MM.1S (cell line): ENCODE data around the gene TTC24.

Source experiments
- DNase-seq: peaks from one replicate; pipeline ENCODE4 v3.0.0-alpha.2; 2015
- H2AFZ ChIP-seq: fragments of 300-600 bp; sonication (generic); 2 replicates; pipeline ENCODE4 v1.6.0; 2016; ENCODE audit warnings: antibody characterized with exemption, low read length
- H3F3A ChIP-seq: fragments of 300-600 bp; sonication (generic); 2 replicates; pipeline ENCODE4 v1.6.1; 2016; ENCODE audit warnings: mild to moderate bottlenecking, antibody characterized with exemption, low read length, moderate library complexity, mixed read lengths; ENCODE audit not compliant: insufficient read depth
- H3K27ac ChIP-seq: fragments of 300-600 bp; sonication (generic); 2 replicates; pipeline ENCODE4 v1.5.1; 2016; ENCODE audit warnings: mild to moderate bottlenecking, low read length
- H3K27me3 ChIP-seq: fragments of 300-600 bp; sonication (generic); replicated peaks from 2 replicates; pipeline ENCODE4 v1.6.0; 2016; ENCODE audit warnings: low read length; ENCODE audit not compliant: insufficient read depth
- H3K36me3 ChIP-seq: fragments of 300-600 bp; sonication (generic); replicated peaks from 2 replicates; pipeline ENCODE4 v1.6.1; 2016; ENCODE audit warnings: mild to moderate bottlenecking, low read length, mixed read lengths; ENCODE audit not compliant: insufficient read depth
- H3K4me1 ChIP-seq: fragments of 300-600 bp; sonication (generic); 2 replicates; pipeline ENCODE4 v1.6.1; 2016; ENCODE audit warnings: low read length, mixed read lengths
- H3K4me2 ChIP-seq: fragments of 300-600 bp; sonication (generic); 2 replicates; pipeline ENCODE4 v1.6.0; 2016; ENCODE audit warnings: low read depth, low read length
- H3K4me3 ChIP-seq: fragments of 300-600 bp; sonication (generic); 2 replicates; pipeline ENCODE4 v1.5.1; 2016; ENCODE audit warnings: low read length, mixed read lengths
- H3K79me2 ChIP-seq: fragments of 300-600 bp; sonication (generic); 2 replicates; pipeline ENCODE4 v1.6.1; 2016; ENCODE audit warnings: mixed run types, low read length, mixed read lengths
- H3K9ac ChIP-seq: fragments of 300-600 bp; sonication (generic); 2 replicates; pipeline ENCODE4 v1.6.1; 2016; ENCODE audit warnings: low read length, mixed read lengths
- H3K9me2 ChIP-seq: fragments of 300-600 bp; sonication (generic); replicated peaks from 2 replicates; pipeline ENCODE4 v1.6.1; 2016; ENCODE audit warnings: mild to moderate bottlenecking, low read length, mixed read lengths; ENCODE audit not compliant: insufficient read depth
- H3K9me3 ChIP-seq: fragments of 300-600 bp; sonication (generic); replicated peaks from 2 replicates; pipeline ENCODE4 v1.6.1; 2016; ENCODE audit warnings: mild to moderate bottlenecking, low read length, mixed read lengths; ENCODE audit not compliant: insufficient read depth
- H4K20me1 ChIP-seq: fragments of 300-600 bp; sonication (generic); 2 replicates; pipeline ENCODE4 v1.6.1; 2016; ENCODE audit warnings: mild to moderate bottlenecking, low read length, moderate library complexity, mixed read lengths; ENCODE audit not compliant: insufficient read depth
- CTCF ChIP-seq: fragments of 300-600 bp; sonication (generic); IDR thresholded peaks from 2 replicates; pipeline ENCODE4 v1.5.1; 2016; ENCODE audit warnings: antibody characterized with exemption, low read length, mixed read lengths
- EZH2 ChIP-seq: fragments of 300-600 bp; sonication (generic); optimal IDR thresholded peaks from 2 replicates; pipeline ENCODE3; 2017; ENCODE audit warnings: low read depth, mild to moderate bottlenecking, antibody characterized with exemption, low read length, mixed read lengths
- EZH2phosphoT487 ChIP-seq: fragments of 300-600 bp; sonication (generic); IDR thresholded peaks from 2 replicates; pipeline ENCODE4 v1.6.1; 2018; ENCODE audit warnings: antibody characterized with exemption, low read length

Gene TTC24

GRCh38 chr1:156574039-156574633, 5.4 kb upstream of the TTC24 start:
- H3K27me3 ChIP-seq, result no peaks in the 10 kb centered on the region
- H3K79me2 ChIP-seq, result peaks cover 20% of the 10 kb centered on the region; the same call in 1 of the 2 replicates
- no peak overlapping the region for H3K9ac ChIP-seq
- no peaks in the 10 kb centered on the region for H3K36me3 ChIP-seq
- H3F3A ChIP-seq, result no peaks in the 10 kb centered on the region
- no peak overlapping the region for H2AFZ ChIP-seq
- TF ChIP-seq CTCF, result no peak
- no peak for TF ChIP-seq EZH2
- no peak for TF ChIP-seq EZH2phosphoT487
- DNase-seq, result no peak
- no peak overlapping the region for H3K4me3 ChIP-seq
- H4K20me1 ChIP-seq, result no peaks in the 10 kb centered on the region
- H3K9me2 ChIP-seq, result no peaks in the 10 kb centered on the region
- H3K9me3 ChIP-seq, result no peaks in the 10 kb centered on the region
- H3K4me2 ChIP-seq, result no peak overlapping the region
- peaks cover 8% of the 10 kb centered on the region for H3K4me1 ChIP-seq
- H3K27ac ChIP-seq, result no peak overlapping the region

- no peaks in the 10 kb centered on the region for H3K79me2 ChIP-seq
- H3K4me1 ChIP-seq, result no peaks in the 10 kb centered on the region
- no peaks in the 10 kb centered on the region for H3K27me3 ChIP-seq
- H2AFZ ChIP-seq, result no peak overlapping the region
- no peaks in the 10 kb centered on the region for H4K20me1 ChIP-seq
- no peak overlapping the region for H3K4me2 ChIP-seq
- no peaks in the 10 kb centered on the region for H3K9me3 ChIP-seq
- no peaks in the 10 kb centered on the region for H3K9me2 ChIP-seq
- no peaks in the 10 kb centered on the region for H3K36me3 ChIP-seq
- DNase-seq, result no peak
- TF ChIP-seq EZH2, result no peak
- TF ChIP-seq CTCF, result no peak
- no peak for TF ChIP-seq EZH2phosphoT487
- no peak overlapping the region for H3K27ac ChIP-seq
- H3K4me3 ChIP-seq, result no peak overlapping the region
- H3F3A ChIP-seq, result no peaks in the 10 kb centered on the region
- no peak overlapping the region for H3K9ac ChIP-seq
Observed at GRCh38 chr1:156577550-156577949, 2.0 kb upstream of the TTC24 start.

GRCh38 chr1:156578055-156578454, 1.5 kb upstream of the TTC24 start:
- no peak overlapping the region for H2AFZ ChIP-seq
- H3K36me3 ChIP-seq, result no peaks in the 10 kb centered on the region
- no peak overlapping the region for H3K4me3 ChIP-seq
- no peak overlapping the region for H3K4me2 ChIP-seq
- no peaks in the 10 kb centered on the region for H3K4me1 ChIP-seq
- no peaks in the 10 kb centered on the region for H3K27me3 ChIP-seq
- no peak overlapping the region for H3K27ac ChIP-seq
- H3K79me2 ChIP-seq, result no peaks in the 10 kb centered on the region
- no peak for DNase-seq
- H3K9me3 ChIP-seq, result no peaks in the 10 kb centered on the region
- no peak overlapping the region for H3K9ac ChIP-seq
- no peaks in the 10 kb centered on the region for H4K20me1 ChIP-seq
- H3K9me2 ChIP-seq, result no peaks in the 10 kb centered on the region
- no peaks in the 10 kb centered on the region for H3F3A ChIP-seq
- TF ChIP-seq EZH2 (no peak), CTCF (no peak), EZH2phosphoT487 (no peak)
